Mesangial cell (primary cell): ENCODE measurements around the gene AIFM1. TPM values are rescaled to one million over a fixed set of nuclear protein-coding genes. Genes with fewer than 3 reads are reported as not detected.

Experiments
- total RNA-seq: library from RNA; depleted of rRNA; stranded (reverse); fragments of >200 nt; gene quantifications from 2 replicates; pipeline ENCODE4 v1.2.3, GENCODE V29; 2015

AIFM1 gene
- total RNA-seq, result 16.9 and 25.5 TPM in 2 replicates

GRCh38 chrX:130165703-130166502, at the start of gene AIFM1:
Gene AIFM1 (minus strand): TSS chrX:130165841. CDS start chrX:130165656, 185 bp downstream.

GRCh38 chrX:130171446-130172126, 5.9 kb upstream of the AIFM1 start, which contains the start of gene RAB33A:
Gene RAB33A (plus strand): TSS chrX:130171962. CDS start chrX:130172063, 101 bp downstream.

GRCh38 chrX:130110379-130111219, 55.0 kb downstream of the AIFM1 start, which contains the start of gene ELF4:
Gene ELF4 (minus strand): TSS chrX:130110497. CDS start chrX:130081330, 29,167 bp downstream.

Other genes with a start within 250 kb of the AIFM1 start
- gene BCORL1, start 183.2 kb downstream of the AIFM1 start, total RNA-seq, result 3.6 and 6.2 TPM in 2 replicates
- 29.0 and 30.3 TPM in 2 replicates for gene ELF4, start 55.3 kb downstream of the AIFM1 start, total RNA-seq
- gene RAB33A, start 6.1 kb upstream of the AIFM1 start, total RNA-seq, result 0.98 and 1.8 TPM in 2 replicates
- 3.4 and 3.9 TPM in 2 replicates for gene ZNF280C, start 103.1 kb upstream of the AIFM1 start, total RNA-seq
- gene SLC25A14, start 174.1 kb upstream of the AIFM1 start, total RNA-seq, result 7.2 and 8.5 TPM in 2 replicates
- not detected in 2 replicates for gene GPR119, start 219.8 kb upstream of the AIFM1 start, total RNA-seq
- 10.0 and 10.3 TPM in 2 replicates for gene RBMX2, start 236.1 kb upstream of the AIFM1 start, total RNA-seq